Islet of Langerhans (tissue), 1 donor: ENCODE data around the gene ITIH3.

Source experiments
- FAIRE-seq: peaks from one replicate; lab custom pipeline; 2011; peaks lifted over from hg19 to GRCh38; lab: Jason Lieb, UNC

The ITIH3 gene

DNA sequence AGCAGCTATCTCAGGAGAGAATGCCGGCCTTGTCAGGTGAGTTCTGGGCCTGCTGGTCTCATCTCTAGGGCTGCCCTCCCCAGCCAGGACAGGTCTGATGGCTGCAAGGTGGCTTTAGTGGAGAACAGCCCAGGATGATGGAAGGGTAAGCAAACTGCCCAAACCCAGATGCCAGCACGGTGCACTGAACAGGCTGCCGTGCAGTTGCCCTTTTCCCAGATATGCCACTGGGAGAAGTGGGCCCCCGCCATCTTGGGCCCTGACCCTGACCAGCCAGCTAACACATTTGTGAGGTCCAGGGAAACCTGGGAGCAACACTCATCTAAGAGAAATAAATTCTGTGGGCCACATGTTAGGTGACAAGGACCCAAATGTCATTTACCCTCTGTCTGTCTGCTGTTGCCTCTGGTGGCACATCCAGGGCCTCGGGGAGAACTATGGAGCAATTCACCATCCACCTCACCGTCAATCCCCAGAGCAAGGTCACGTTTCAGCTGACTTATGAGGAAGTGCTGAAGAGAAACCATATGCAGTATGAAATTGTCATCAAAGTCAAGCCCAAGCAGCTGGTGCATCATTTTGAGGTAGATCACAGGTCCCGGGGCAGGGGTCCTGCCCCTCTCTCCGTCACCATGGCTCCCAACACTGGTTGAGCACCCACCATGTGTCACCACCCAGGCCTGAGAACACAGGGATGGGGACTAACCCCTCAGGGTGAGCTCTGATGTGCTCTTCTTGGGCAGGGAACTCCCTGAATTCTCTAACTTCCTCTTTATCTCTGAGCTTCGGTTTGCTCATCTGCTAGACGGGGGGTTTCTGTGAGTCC is 15.4 kb upstream of the ITIH3 start:
- no peak for FAIRE-seq

DNA sequence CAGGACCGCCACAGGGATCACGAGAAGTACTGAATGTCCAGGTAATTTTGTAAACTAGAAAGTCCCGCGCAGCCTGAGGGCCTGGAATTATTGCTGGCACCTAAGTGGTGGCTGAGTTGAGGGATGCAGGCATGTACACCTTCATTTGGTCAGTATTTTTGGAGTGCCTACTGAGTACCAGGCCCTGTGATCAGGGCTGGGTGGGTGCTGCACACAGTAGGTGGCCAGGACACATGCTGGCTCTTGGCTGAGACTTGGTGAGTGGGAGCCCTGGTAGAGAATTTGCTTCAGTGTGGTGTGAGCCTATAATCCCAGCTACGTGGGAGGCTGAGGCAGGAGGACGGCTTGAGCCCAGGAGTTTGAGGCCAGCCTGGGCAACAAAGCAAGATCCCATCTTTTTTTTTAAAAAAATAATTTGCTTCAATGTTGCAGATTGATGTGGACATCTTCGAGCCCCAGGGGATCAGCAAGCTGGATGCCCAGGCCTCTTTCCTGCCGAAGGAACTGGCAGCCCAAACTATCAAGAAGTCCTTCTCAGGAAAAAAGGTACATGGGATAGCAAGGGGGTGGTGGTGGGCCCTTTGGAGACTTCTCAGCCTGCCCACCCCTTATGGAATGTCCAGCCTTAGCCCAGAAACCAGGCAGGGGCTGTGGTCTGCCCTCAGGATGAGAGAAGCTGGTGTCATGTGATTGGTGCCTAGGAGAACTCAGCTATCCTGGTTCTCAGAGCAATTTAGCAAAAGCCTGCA is 14.6 kb upstream of the ITIH3 start:
- FAIRE-seq, result no peak

DNA sequence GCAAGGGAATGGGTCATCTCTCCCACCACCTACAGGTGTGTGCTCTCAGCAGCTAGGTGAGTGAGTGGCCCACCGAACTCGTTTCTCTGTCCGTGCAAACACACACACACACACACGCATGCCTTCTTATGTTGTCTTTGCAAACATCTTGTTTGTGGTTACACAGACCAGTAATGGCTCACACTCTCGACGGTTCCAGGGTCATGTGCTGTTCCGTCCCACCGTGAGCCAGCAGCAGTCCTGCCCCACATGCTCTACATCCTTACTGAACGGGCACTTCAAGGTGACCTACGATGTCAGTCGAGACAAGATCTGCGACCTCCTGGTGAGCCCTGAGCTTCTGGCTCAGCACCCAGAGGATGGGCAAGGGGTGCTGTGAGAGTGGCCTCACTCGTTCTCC is 12.9 kb upstream of the ITIH3 start:
- no peak for FAIRE-seq

DNA sequence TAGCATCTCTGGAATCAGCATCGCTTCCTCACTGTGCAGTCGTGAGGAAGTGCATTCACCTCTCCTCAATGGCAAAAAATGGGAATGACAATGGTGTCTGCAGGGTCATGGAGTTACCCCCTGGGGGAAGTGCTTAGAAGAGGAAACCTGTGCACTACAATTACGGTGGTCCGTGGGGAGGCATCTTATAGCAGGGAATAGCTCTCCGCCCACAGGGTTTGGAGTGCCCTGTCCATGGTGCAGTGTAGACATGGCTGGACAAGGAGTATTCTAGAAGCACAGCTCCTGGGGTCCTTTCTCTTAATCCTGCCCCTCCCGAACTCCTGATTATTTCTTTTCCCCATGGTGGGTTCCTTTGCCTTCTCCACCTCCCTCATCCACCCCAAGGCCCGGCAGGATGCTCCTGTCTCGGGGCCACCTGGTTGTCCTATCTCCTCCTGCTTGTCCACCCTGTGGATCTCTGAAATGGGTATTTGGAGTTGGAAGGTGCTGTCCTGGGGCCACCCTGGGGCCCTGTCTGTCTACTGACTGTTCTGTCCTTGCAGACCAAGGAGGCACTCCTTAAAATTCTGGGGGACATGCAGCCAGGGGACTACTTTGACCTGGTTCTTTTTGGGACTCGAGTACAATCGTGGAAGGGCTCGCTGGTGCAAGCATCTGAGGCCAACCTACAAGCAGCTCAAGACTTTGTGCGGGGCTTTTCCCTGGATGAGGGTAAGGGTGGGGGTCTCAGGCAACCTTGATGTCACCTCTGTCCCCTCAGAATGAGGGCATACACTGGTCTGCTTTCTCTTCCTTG is 12.0 kb upstream of the ITIH3 start:
- FAIRE-seq, result no peak

DNA sequence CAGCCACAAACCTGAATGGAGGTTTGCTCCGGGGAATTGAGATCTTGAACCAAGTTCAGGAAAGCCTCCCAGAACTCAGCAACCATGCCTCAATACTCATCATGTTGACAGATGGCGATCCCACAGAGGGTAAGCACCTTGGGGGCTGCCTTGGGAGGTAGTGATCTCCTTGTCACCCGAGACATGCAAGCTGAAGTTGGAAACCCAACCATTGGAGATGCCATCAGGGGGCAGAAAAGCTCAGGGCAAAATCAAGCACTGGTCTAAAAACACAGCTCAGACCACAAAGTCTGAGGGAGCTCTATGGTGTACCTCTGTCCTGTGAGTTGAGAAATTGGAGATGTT is 11.4 kb upstream of the ITIH3 start:
- FAIRE-seq, result no peak

DNA sequence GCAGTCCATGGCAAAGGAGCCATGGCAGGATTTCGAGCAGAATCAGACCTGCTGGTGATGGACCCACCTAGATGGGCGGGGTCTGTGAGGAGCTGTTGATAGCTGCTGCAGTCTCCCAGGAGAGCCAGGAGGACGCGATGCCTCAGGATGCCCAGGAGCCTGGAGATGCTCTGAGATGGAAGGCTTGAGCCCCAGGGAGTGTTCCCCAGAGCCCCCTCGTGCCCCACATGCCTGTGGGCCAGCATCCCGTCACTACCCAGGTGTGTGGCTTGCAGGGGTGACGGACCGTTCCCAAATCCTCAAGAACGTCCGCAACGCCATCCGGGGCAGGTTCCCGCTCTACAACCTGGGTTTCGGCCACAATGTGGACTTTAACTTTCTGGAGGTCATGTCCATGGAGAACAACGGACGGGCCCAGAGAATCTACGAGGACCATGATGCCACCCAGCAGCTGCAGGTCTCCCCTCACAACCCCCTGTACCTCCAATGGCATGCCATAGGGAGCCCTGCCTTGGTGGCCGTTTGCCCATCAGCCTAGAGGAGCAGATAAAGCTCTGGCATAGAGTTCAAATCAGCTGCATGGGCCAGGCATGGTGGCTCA is 10.5 kb upstream of the ITIH3 start:
- no peak for FAIRE-seq

DNA sequence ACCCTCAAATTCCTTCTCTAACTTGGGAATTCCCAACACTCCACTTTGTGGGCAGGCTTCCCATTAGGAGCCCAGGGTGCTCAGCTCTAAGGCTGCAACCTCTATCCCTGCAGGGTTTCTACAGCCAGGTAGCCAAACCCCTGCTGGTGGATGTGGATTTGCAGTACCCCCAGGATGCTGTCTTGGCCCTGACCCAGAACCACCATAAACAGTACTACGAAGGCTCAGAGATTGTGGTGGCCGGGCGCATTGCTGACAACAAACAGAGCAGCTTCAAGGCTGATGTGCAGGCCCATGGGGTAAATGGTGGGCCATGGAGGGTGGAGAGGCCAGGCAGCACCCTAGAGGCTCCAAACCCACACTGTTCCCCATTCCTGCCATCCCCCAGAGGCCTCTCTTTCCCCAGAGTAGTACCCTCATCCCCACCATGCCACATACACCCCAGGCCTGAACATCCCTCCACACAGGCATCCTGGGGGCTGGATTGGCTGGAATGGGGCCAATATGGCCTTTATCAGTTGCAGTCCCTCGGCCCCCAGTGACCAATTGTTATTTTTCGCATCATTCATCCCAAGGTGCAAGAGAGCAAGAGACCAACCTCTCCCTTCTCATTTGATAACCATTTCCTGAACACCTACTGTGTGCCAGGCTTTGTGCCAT is 9.5 kb upstream of the ITIH3 start:
- FAIRE-seq, result no peak

DNA sequence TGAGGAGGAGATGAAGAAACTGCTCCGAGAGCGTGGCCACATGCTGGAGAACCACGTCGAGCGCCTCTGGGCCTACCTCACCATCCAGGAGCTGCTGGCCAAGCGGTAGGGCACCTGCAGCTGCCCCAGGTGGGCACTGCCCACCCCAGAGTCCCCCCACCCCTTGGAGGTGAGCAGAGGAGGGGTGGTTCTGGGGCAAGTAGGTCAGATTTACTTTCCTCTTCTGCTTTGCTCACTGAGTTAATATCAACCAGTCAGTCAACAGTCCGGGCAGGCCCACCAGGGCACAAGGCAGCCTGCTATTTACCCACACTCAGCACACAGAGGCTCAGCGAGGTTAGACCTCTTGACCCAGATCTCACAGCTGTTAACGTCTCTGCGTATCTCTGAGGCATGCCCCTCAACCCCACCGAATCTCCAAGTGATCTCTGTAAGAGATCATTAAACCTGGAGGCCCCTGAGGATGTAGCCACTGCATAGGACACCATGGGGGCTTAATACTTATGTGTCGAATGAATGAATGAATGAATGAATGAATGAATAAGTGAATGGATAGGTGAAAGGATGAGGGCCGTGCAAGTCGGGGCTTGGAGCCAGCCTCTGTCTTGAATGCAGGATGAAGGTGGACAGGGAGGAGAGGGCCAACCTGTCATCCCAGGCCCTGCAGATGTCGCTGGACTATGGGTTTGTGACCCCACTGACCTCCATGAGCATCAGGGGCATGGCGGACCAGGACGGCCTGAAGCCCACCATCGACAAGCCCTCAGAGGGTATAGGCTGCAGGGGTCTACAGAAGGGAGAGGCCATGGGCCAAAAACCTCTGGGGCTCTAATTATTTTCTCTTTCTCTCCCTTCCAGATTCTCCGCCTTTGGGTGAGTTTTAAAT is 8.0 kb upstream of the ITIH3 start:
- FAIRE-seq, result no peak

DNA sequence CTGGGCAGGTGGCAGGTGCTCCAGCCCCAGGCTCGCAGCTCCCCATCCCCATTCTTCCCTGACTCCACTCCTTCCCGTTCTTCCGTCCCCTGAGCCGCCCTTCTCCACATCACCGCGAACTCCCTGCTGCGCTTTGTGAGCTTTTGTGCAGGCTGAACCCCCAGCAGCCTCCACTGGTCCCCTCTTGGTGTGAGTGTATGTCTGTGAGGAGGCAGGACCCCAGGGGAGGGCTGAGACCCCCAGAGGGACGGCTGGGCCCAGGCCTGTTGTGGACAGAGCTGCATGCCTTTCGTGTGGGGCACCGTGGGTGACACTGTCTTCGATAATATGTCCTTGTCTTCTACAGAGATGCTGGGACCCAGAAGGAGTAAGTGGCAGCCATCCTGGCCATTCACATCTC is 7.3 kb upstream of the ITIH3 start:
- no peak for FAIRE-seq

DNA sequence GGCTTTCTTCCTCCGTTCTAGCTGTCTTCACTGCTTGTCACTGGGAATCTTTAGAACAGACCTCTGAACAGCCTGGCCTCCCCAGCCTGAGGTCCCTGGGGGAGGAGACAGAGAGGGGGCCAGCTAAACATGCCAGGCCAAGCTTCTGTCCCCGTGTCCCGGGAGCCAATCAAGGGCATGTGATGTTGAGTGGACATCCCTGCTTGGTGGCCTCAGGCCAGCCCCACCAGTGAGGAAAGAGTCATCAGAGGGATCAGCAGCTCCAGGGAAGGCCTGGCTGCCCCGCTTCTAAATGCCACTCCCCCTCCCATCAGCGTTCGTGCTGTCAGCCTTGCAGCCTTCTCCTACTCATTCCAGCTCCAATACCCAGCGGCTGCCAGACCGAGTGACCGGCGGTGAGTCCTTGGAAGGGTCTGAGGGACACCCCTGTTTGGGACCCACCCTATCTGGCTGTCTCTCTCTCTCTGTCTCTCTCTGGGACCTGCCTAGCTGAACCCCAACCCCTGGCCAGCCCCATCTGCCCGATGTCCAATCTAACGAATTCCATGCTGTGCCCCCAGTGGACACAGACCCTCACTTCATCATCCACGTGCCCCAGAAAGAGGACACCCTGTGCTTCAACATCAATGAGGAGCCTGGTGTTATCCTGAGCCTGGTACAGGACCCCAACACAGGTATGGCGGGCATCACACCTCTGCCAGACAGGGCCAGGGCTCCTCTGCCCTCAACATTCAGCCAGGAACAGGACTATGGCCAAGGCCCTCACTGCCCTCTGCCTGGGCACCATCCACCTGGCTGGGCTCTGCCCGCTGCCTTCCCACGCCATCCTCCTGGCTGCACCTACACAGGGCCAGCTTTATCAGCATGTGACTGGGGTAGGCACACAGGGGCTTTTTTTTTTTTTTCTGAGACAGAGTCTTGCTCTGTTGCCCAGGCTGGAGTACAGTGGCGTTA is 6.6 kb upstream of the ITIH3 start:
- FAIRE-seq, result no peak

DNA sequence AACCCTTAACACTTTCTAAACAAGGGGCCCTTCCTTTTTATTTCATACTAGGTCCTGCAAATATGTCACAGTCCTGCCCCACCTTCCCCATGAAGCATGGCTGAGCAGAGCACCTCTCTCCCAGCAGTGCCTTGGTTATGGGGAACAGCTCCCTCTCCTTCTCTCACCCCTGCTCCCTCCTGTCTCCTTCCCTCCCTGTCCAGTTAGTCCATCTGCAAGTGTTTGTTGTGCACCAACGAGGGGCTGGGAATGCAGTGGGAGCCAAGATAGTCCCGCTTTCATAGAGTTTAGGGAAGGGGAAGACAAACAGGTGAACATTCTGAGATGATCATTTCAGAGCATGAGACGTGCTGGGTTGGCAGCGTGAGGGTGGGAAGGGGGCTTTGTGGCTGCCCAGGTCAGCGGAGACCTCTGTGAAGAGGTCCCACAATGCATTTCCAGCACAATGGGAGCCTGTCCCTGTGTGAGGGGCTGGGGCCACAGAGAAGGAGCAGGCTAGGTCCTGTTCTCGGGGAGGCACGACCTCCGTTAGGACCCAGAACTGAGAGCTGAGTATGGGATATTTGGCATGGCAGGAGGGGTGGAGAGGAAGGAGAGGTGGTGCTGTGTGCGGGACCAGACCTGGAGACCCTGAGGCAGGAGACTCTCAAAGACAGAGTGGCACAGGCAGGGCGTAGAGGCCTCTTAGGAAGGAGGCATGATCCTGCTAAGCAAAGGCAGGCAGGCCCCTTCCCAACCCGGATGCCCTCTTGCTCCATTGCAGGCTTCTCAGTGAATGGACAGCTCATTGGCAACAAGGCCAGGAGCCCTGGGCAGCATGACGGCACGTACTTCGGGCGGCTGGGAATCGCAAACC is 5.5 kb upstream of the ITIH3 start:
- FAIRE-seq, result no peak

DNA sequence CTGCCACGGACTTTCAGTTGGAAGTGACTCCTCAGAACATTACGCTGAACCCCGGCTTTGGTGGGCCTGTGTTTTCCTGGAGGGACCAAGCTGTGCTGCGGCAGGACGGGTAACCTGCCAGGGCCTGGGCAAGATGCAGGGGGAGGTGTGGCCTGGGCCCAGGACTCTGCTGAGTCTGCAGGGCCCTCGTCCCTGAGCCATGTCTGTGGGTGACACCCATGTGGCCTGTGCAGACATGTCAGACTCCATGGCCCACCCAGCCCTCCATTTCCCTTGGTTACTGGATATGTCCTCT is 4.9 kb upstream of the ITIH3 start:
- FAIRE-seq, result no peak

DNA sequence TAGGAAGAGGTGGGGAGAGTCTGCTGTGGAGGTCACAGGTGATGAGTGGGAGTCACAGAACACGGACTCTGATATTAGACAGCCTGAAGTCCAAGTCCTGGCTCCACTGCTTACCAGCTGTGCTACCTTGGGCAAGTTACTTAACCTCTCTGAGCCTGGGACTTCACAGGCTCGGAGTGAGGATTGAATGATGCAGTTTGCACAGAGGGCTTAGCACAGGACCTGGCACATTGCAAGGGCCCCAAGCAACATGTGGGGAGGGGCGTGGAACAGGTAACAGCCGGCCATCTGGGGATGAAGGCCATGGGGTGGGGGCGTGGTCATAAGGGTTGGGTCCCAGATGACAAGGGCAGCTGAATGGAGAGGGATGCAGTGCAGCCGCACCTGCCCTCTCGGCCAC is 4.3 kb upstream of the ITIH3 start:
- FAIRE-seq, result no peak

DNA sequence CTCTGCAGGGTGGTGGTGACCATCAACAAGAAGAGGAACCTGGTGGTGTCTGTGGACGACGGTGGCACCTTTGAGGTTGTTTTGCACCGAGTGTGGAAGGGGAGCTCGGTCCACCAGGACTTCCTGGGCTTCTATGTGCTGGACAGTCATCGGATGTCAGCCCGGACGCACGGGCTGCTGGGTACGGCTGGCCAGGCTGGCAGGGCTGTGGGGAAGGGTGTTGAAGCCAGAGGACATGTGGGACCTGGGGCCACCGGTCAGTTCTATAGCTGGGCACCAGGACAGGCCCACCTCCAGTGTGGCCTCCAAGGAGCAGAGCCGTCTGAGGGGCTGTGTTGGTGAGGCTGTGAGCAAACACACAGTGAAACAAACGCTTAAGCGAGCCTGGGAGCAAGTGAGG is 3.9 kb upstream of the ITIH3 start:
- no peak for FAIRE-seq

DNA sequence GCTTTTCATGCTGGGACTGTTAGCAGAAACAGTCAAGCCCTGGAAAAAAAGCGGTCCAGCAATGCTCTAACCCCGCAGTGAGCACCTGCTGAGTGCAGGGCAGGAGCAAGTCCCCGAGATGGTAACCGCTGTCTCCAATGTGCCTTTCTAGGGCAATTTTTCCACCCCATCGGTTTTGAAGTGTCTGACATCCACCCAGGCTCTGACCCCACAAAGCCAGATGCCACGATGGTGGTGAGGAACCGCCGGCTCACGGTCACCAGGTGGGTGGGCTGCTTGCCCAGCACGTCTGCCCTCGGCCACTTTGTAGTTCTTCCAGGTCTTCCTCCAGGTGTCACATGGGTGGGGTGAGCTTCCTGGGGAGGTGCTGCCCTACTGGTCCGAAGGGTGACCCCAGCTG is 3.2 kb upstream of the ITIH3 start:
- FAIRE-seq, result no peak

DNA sequence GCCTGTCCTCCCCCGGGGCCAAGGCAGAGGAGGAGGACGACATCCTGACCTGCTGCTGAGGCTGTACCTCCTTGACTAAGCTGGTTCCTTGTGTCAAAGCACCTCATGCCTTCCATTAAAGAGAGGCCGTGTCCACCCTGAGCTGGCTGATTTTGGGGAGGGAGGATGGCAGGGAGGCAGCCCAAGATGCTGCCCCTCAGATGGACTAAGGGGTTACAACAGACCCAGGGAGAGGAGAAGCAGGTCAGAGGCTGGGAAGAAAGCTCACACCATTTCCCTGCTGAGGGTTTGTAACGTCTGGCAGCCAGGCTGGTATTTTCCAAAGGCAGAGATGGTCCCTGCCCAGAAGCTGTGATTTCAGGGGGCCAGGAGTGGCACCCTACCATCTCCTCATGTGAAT is 2.7 kb upstream of the ITIH3 start:
- FAIRE-seq, result no peak

DNA sequence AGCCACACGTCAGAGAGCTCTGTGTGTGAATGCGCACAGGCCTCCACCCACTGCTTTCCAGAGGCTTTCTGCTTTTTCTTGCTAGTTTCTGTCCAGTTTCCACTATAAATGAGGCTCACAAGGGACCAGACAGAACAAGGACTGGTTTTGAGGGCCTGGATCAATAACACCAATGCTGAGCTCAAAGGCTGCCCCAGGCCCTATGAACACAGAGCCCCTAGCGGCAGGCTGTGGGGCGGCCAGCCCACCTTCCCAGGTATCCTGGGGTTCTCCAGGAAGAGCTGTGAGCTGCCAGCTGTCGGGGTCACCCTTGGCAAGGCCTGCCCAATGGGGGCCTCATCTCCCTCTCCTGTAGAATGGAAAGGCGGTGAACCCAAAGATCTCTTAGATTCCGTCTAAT is 2.2 kb upstream of the ITIH3 start:
- no peak for FAIRE-seq

DNA sequence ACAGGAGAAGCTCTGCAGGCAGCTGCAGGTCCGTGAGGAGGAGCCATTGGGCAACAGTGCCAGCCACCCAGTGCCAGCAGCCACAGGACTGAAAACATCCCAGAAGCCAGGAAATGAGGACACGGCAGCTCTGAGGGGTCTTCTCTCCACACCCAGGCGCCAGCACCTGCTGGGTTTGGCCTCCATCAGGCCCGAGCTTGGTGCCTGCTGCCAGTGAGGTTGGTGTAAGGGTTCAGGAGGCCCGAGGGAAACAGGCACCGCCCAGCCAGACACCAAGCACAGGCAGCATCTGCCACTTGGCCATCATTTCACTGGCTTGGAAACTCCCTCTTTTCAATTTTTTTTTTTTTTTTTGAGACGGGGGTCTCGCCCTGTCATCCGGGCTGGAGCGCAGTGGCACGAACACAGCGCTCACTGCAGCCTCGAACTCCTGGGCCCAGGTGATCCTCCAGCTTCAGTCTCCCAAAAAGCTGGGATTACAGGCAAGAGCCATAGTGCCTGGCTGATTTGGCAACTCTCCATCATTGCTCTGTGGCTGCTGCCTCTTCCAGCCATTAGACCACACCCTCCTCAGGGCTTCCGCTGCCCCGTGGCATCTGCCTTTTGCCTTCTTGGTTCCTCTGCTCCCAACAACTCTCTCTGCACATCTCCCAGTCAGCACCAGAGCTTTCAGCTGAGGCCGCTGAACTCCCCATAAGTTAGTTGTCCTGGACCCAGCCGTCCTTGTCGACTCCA is 1.5 kb upstream of the ITIH3 start:
- no peak for FAIRE-seq
